HL-60/S4 treated with retinoic acid at 250 ng/mL for 4 days and 3 days (cell line): Measurements from ENCODE around the gene SVEP1.
"Not testable (repeated sequence)": the region's sequence is repeated elsewhere in the genome, so short reads cannot be mapped to it uniquely, and the experiment has no call there.

Experiments
- in situ Hi-C: fragments of 300-500 bp; cut with MboI; formaldehyde crosslinking; loops from 2 replicates; pipeline ENCODE4 v1.7.0; 2022; ENCODE audit warnings: low sequenced_read_pairs

SVEP1 gene

GRCh38 chr9:110391826-110392485 is 187.6 kb downstream of the SVEP1 start:
- in situ Hi-C loops, result no loop called here

GRCh38 chr9:110389148-110389750 is 190.3 kb downstream of the SVEP1 start:
- in situ Hi-C loops, result no loop called here

- in situ Hi-C loops, result no loop called here
Observed at GRCh38 chr9:110383491-110383890, 196.1 kb downstream of the SVEP1 start.

- in situ Hi-C loops, result no loop called here
Observed at GRCh38 chr9:110382731-110383130, 196.8 kb downstream of the SVEP1 start.

DNA sequence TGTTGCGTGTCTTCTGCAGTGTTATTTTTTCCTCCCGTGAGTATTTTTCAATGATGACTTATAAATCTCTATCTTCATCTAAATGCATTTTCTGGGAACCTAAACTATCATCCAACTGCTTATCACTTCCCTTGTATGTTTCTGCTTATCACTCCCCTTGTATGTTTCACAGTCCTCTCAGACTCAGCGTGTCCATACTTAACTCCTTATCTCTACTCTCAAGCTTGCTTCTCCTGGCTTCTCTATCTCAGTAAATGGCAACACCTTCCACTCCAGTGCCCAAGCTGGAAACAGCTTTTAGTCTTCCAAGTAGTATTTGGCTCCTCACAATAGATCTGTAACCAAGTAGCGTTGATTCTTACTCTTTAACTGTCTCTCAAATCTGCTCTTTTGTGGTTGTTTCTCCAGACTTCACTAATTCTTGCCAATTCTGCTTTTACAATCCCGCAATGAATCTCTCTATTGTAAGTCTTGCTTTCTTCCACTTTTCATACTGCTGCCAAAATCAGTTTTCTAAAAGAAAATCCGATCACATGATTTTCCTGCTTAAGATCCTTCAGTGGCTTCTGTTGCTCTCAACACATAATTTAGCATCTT is 208.0 kb downstream of the SVEP1 start:
- in situ Hi-C loops, result no loop called here

DNA sequence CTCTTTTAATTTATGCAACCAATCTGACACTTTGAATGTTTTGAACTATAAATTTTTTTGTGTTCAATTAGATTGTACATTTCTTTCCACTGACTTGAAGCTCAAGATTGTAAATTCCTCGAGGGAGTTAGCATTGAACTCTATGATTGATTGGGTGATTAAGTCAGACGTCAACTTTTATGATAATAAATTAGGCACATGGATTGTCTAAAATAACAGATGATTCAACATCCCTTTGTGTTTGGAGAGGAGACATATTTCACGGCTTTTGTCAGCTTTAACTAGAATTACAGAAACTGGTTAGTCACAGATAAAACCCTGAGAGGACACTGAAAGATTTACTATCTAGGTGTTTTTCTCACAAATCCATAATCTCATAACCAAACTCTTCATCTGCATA is 209.2 kb downstream of the SVEP1 start:
- in situ Hi-C loops, result no loop called here

GRCh38 chr9:110364451-110364850 is 215.1 kb downstream of the SVEP1 start:
- in situ Hi-C loops, result no loop called here

DNA sequence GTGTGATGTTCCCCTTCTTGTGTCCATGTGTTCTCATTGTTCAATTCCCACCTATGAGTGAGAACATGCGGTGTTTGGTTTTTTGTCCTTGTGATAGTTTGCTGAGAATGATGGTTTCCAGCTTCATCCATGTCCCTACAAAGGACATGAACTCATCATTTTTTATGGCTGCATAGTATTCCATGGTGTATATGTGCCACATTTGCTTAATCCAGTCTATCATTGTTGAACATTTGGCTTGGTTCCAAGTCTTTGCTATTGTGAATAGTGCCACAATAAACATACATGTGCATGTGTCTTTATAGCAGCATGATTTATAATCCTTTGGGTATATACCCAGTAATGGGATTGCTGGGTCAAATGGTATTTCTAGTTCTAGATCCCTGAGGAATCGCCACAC is 220.5 kb downstream of the SVEP1 start:
- in situ Hi-C loops, result not testable (repeated sequence)

- in situ Hi-C loops, result no loop called here
Observed at GRCh38 chr9:110357505-110357904, 222.0 kb downstream of the SVEP1 start.

DNA sequence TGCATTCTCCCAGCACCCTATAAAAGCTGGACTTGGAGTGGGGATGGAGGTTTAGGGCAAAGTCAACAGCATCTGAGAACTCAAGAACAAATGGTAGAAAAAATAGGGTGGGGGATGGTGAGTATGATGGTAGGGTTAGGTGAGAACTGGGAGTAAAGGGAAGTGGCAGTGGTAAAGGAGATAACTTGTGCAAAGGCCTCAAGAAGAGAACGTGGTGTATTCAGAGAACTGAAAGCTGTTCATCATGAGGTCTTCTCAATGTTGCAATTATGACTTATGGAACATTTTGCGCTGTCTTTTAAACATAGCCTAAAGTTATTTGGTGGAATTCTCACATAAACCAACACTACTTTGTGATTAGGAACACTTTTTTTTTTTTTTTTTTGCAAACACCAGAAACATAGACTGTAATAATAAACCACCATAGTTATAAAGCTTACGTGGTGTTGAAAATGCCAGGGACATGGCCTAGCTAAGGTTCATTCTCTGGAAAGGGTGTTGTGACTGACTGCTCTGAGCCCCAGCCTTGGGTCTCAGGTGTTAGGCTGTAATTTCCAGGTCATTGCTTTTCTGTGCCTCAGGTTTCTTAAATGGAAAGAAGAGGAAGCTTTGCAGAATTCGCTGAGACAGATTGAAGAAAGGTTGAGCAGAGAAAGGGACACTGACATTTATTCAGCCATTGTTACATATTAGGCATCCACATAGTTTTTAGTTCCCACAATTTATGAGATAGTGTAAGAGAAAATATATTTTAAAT is 222.7 kb downstream of the SVEP1 start:
- in situ Hi-C loops, result no loop called here

GRCh38 chr9:110355911-110356310 is 223.6 kb downstream of the SVEP1 start:
- in situ Hi-C loops, result no loop called here

DNA sequence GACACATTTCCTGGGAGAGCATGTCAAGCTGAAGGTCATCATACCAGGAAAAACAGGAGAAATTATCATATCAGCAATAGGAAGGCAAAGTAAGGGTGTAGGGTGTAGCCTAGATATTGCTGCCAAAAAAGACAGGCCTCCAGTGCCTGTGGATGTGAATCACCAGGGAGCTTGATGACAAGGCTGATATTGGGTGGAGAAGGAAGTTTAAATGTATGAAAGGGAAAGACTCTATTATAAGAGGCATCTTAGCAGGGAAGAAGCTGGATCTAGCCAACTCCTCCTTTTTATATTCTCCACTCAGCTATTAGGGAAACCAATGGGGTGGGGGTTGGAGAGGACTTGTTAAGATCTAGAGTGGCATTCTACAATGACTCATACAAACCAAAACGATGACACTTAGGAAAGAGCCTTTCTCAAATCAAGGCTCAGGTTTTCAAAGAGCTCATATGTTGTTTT is 228.5 kb downstream of the SVEP1 start:
- in situ Hi-C loops, result no loop called here

- in situ Hi-C loops, result no loop called here
Observed at GRCh38 chr9:110346325-110346724, 233.2 kb downstream of the SVEP1 start.

DNA sequence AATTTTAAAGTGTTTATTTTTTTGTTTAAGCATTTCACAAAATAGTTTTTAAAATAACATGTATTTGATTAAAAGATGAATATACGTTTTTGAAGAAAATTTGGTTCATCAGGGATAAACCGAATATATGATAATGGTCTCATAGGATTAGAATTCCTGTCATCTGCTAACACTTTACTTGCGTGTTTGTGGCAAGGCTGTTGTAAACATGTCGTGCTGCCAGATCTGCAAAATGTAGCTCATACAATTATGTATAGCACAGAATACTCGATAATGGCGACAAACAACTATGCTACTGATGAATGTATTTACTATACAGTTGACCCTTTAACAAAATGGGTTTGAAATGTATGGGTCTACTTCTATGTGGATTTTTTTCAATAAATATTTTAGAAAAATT is 234.7 kb downstream of the SVEP1 start:
- in situ Hi-C loops, result no loop called here

- in situ Hi-C loops, result no loop called here
Observed at GRCh38 chr9:110343551-110343950, 236.0 kb downstream of the SVEP1 start.

DNA sequence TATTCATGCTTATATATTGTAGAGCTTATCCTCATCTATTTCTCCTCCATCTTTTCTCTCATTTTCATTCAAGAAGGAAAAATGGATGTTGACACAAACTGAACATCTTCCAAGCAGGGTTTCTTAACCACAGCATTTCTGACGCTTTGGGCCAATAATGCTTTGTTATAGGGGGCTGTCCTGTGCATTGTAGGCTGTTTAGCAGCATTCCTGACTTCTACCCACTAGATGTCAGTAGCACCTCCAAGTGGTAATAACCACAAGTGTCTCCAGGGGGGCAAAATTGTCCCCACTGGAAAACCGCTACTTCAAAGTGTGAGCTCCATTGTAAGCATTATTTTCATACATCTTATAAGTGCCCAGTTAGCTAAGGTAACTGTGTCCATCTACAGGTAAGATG is 239.2 kb downstream of the SVEP1 start:
- in situ Hi-C loops, result no loop called here

- in situ Hi-C loops, result no loop called here
Observed at GRCh38 chr9:110338143-110338542, 241.4 kb downstream of the SVEP1 start.

GRCh38 chr9:110337727-110338126 is 241.8 kb downstream of the SVEP1 start, which contains the start of gene TXNDC8:
Gene TXNDC8 (minus strand): TSS chr9:110337863.
- in situ Hi-C loops, result no loop called here

- in situ Hi-C loops, result no loop called here
Observed at GRCh38 chr9:110336363-110336762, 243.2 kb downstream of the SVEP1 start.

GRCh38 chr9:110334871-110335270 is 244.7 kb downstream of the SVEP1 start:
- in situ Hi-C loops, result no loop called here

DNA sequence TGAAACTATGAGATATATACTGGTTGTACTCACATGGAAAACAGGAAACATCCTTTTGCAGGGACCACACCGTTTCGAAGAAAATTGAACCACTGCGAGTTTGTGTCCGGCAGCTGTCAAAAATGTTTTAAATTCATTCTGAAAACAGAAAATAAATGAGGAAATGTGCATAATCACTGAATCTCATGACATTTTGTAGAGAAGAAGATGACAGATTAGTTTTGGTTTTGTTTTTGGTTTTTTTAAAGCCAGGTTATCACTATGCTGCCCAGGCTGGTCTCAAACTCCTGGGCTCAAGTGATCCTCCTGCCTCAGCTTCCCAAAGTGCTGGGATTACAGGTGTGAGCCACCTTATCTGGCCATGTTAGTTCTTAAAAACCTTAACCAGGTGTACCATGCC is 245.4 kb downstream of the SVEP1 start:
- in situ Hi-C loops, result no loop called here

- in situ Hi-C loops, result no loop called here
Observed at GRCh38 chr9:110332766-110333165, 246.8 kb downstream of the SVEP1 start.
